IPS-18c (cell line): ENCODE results near the gene ELMO1.

ENCODE experiments used
- H3K4me3 ChIP-seq: 2 replicates; pipeline ENCODE4 v1.7.0; 2013; ENCODE audit warnings: low read depth, mild to moderate bottlenecking, low read length, moderate library complexity; ENCODE audit not compliant: insufficient read depth
- H3K9me3 ChIP-seq: one replicate; pipeline ENCODE4 v1.6.1; 2013; ENCODE audit warnings: mild to moderate bottlenecking, low read length, moderate library complexity; ENCODE audit not compliant: control insufficient read depth, insufficient read depth

The ELMO1 gene

GRCh38 chr7:37216923-37217322 lies 231.7 kb downstream of the ELMO1 start:
- H3K4me3 ChIP-seq = no peak overlapping the region
- no peaks in the 10 kb centered on the region for H3K9me3 ChIP-seq

GRCh38 chr7:37216156-37216852 lies 232.4 kb downstream of the ELMO1 start:
- Histone ChIP-seq H3K4me3 (no peak overlapping the region), H3K9me3 (no peaks in the 10 kb centered on the region)

GRCh38 chr7:37215290-37215923 lies 233.3 kb downstream of the ELMO1 start:
- Histone ChIP-seq H3K9me3 (no peaks in the 10 kb centered on the region), H3K4me3 (no peak overlapping the region)

- Histone ChIP-seq H3K9me3 (no peaks in the 10 kb centered on the region), H3K4me3 (no peak overlapping the region)
These were observed 236.1 kb downstream of the ELMO1 start for GRCh38 chr7:37212556-37212955.

GRCh38 chr7:37212051-37212450 lies 236.6 kb downstream of the ELMO1 start:
- H3K4me3 ChIP-seq = no peak overlapping the region
- H3K9me3 ChIP-seq = no peaks in the 10 kb centered on the region

- H3K4me3 ChIP-seq = no peak overlapping the region
- H3K9me3 ChIP-seq = no peaks in the 10 kb centered on the region
These were observed 237.4 kb downstream of the ELMO1 start for GRCh38 chr7:37211097-37211880.

GRCh38 chr7:37209195-37209594 lies 239.5 kb downstream of the ELMO1 start:
- no peak overlapping the region for H3K4me3 ChIP-seq
- no peaks in the 10 kb centered on the region for H3K9me3 ChIP-seq

- Histone ChIP-seq H3K4me3 (no peak overlapping the region), H3K9me3 (no peaks in the 10 kb centered on the region)
These were observed 240.1 kb downstream of the ELMO1 start for GRCh38 chr7:37208528-37208927.

- Histone ChIP-seq H3K9me3 (no peaks in the 10 kb centered on the region), H3K4me3 (no peak overlapping the region)
These were observed 242.5 kb downstream of the ELMO1 start for GRCh38 chr7:37206192-37206591.

GRCh38 chr7:37205451-37205850 lies 243.2 kb downstream of the ELMO1 start:
- no peaks in the 10 kb centered on the region for H3K9me3 ChIP-seq
- H3K4me3 ChIP-seq = no peak overlapping the region

- no peaks in the 10 kb centered on the region for H3K9me3 ChIP-seq
- H3K4me3 ChIP-seq = no peak overlapping the region
These were observed 246.8 kb downstream of the ELMO1 start for GRCh38 chr7:37201876-37202198.

GRCh38 chr7:37201003-37201875 lies 247.4 kb downstream of the ELMO1 start:
- Histone ChIP-seq H3K9me3 (no peaks in the 10 kb centered on the region), H3K4me3 (no peak overlapping the region)

GRCh38 chr7:37198906-37199485 lies 249.7 kb downstream of the ELMO1 start:
- no peaks in the 10 kb centered on the region for H3K9me3 ChIP-seq
- H3K4me3 ChIP-seq = no peak overlapping the region

- Histone ChIP-seq H3K4me3 (no peak overlapping the region), H3K9me3 (no peaks in the 10 kb centered on the region)
These were observed 250.4 kb downstream of the ELMO1 start for GRCh38 chr7:37198041-37198905.

GRCh38 chr7:37197108-37197507 lies 251.6 kb downstream of the ELMO1 start:
- no peak overlapping the region for H3K4me3 ChIP-seq
- no peaks in the 10 kb centered on the region for H3K9me3 ChIP-seq

- Histone ChIP-seq H3K9me3 (no peaks in the 10 kb centered on the region), H3K4me3 (no peak overlapping the region)
These were observed 252.0 kb downstream of the ELMO1 start for GRCh38 chr7:37196676-37197075.
